GM21526 (cell line): ENCODE results near the gene YBX2.
"Not testable (repeated sequence)": the region's sequence is repeated elsewhere in the genome, so short reads cannot be mapped to it uniquely, and the experiment has no call there.

Experiments used
- ATAC-seq: cut with Tn5 transposase; IDR thresholded peaks from one replicate; pipeline ENCODE4 v1.9.1; 2021; ENCODE audit warnings: moderate library complexity; ENCODE audit not compliant: unreplicated experiment, low FRiP score

YBX2 gene

GRCh38 chr17:7294614-7295153 lies at the start of gene YBX2:
Gene YBX2 (minus strand): TSS chr17:7294639. CDS start chr17:7294500, 139 bp downstream.
- no peak for ATAC-seq

GRCh38 chr17:7343250-7343649 lies 48.8 kb upstream of the YBX2 start:
- no peak for ATAC-seq

GRCh38 chr17:7341842-7342241 lies 47.4 kb upstream of the YBX2 start:
- no peak for ATAC-seq

GRCh38 chr17:7340179-7340578 lies 45.7 kb upstream of the YBX2 start:
- no peak for ATAC-seq

GRCh38 chr17:7337600-7337999 lies 43.2 kb upstream of the YBX2 start:
- ATAC-seq: not testable (repeated sequence)

- peak; percentile 49 for ATAC-seq
These were observed 42.1 kb upstream of the YBX2 start, which contains the start of gene ACAP1 for GRCh38 chr17:7336240-7337175. Gene ACAP1 (plus strand): TSS chr17:7336529. CDS start chr17:7336735, 206 bp downstream.

- ATAC-seq: not testable (repeated sequence)
These were observed 41.3 kb upstream of the YBX2 start for GRCh38 chr17:7335765-7336164.

GRCh38 chr17:7334938-7335538 lies 40.6 kb upstream of the YBX2 start:
- ATAC-seq: no peak

- not testable (repeated sequence) for ATAC-seq
These were observed 38.2 kb upstream of the YBX2 start for GRCh38 chr17:7332600-7333069.

GRCh38 chr17:7332111-7332510 lies 37.7 kb upstream of the YBX2 start:
- ATAC-seq: no peak

- ATAC-seq: peak; percentile 0
These were observed 36.2 kb upstream of the YBX2 start for GRCh38 chr17:7330638-7331015.

- ATAC-seq: peak; percentile 31
These were observed 35.7 kb upstream of the YBX2 start for GRCh38 chr17:7329997-7330637.

GRCh38 chr17:7329374-7329996 lies 35.0 kb upstream of the YBX2 start:
- ATAC-seq: peak; percentile 46

- ATAC-seq: peak; percentile 48
These were observed 34.5 kb upstream of the YBX2 start, which contains the start of gene NEURL4 for GRCh38 chr17:7328840-7329373. Gene NEURL4 (minus strand): TSS chr17:7329335. CDS start chr17:7329312, 23 bp downstream.

- no peak for ATAC-seq
These were observed 33.6 kb upstream of the YBX2 start for GRCh38 chr17:7328009-7328408.

- no peak for ATAC-seq
These were observed 33.1 kb upstream of the YBX2 start for GRCh38 chr17:7327501-7327900.

GRCh38 chr17:7327056-7327455 lies 32.6 kb upstream of the YBX2 start:
- no peak for ATAC-seq

GRCh38 chr17:7326186-7326585 lies 31.7 kb upstream of the YBX2 start:
- ATAC-seq: no peak

- ATAC-seq: no peak
These were observed 30.6 kb upstream of the YBX2 start for GRCh38 chr17:7325031-7325528.

GRCh38 chr17:7324438-7324779 lies 30.0 kb upstream of the YBX2 start:
- no peak for ATAC-seq
